SU-DHL-6 (cell line): ENCODE measurements around the gene CPAMD8.

Experiments used
- H2AFZ ChIP-seq: fragments of 200-600 bp; sonication (generic); 2 replicates; pipeline ENCODE4 v1.6.1; 2014; ENCODE audit warnings: low read depth, mild to moderate bottlenecking, moderate library complexity, mixed read lengths, antibody characterized with exemption, low read length; ENCODE audit not compliant: severe bottlenecking
- H3F3A ChIP-seq: fragments of 200-600 bp; shearing (Covaris generic); 2 replicates; pipeline ENCODE4 v1.6.0; 2016; ENCODE audit warnings: antibody characterized with exemption, mild to moderate bottlenecking; ENCODE audit not compliant: insufficient read depth
- H3K27ac ChIP-seq: fragments of 200-600 bp; sonication (generic); 2 replicates; pipeline ENCODE4 v1.5.1; 2016; ENCODE audit warnings: low read depth, mild to moderate bottlenecking, low read length, moderate library complexity, mixed read lengths
- H3K27me3 ChIP-seq: fragments of 200-600 bp; sonication (generic), shearing (Covaris generic); 2 replicates; pipeline ENCODE4 v1.6.0; 2014; ENCODE audit warnings: mild to moderate bottlenecking, low read length
- H3K36me3 ChIP-seq: fragments of 200-600 bp; sonication (generic); 2 replicates; pipeline ENCODE4 v1.6.1; 2014; ENCODE audit warnings: mild to moderate bottlenecking, low read length, mixed read lengths
- H3K4me2 ChIP-seq: fragments of 300-600, 200-600 bp; shearing (Covaris generic), sonication (generic); 2 replicates; pipeline ENCODE4 v1.6.0; 2014; ENCODE audit warnings: low read length, low read depth, mild to moderate bottlenecking; ENCODE audit not compliant: poor library complexity, severe bottlenecking
- H3K4me3 ChIP-seq: fragments of 200-600 bp; sonication (generic); 2 replicates; pipeline ENCODE4 v1.5.1; 2014; ENCODE audit warnings: antibody characterized with exemption, low read length, mild to moderate bottlenecking, mixed read lengths; ENCODE audit not compliant: insufficient read depth, poor library complexity, severe bottlenecking
- H3K79me2 ChIP-seq: fragments of 200-600 bp; sonication (generic); 2 replicates; pipeline ENCODE4 v1.6.1; 2014; ENCODE audit warnings: mild to moderate bottlenecking, low read length, moderate library complexity; ENCODE audit not compliant: insufficient read depth
- H3K9ac ChIP-seq: fragments of 200-600 bp; sonication (generic); 2 replicates; pipeline ENCODE4 v1.7.0; 2014; ENCODE audit warnings: mild to moderate bottlenecking, low read length
- H3K9me2 ChIP-seq: fragments of 200-600 bp; sonication (generic); replicated peaks from 2 replicates; pipeline ENCODE4 v1.6.1; 2014; ENCODE audit warnings: low read length; ENCODE audit not compliant: insufficient read depth
- H3K9me3 ChIP-seq: fragments of 200-600 bp; sonication (generic); 2 replicates; pipeline ENCODE4 v1.6.1; 2014; ENCODE audit warnings: low read length, mixed read lengths; ENCODE audit not compliant: insufficient read depth
- H4K20me1 ChIP-seq: fragments of 200-600 bp; sonication (generic); 2 replicates; pipeline ENCODE4 v1.6.1; 2014; ENCODE audit warnings: low read depth, mild to moderate bottlenecking, antibody characterized with exemption, low read length, moderate library complexity, mixed read lengths
- CTCF ChIP-seq: fragments of 200-600 bp; sonication (generic); IDR thresholded peaks from one replicate; pipeline ENCODE4 v1.5.1; 2017; ENCODE audit warnings: antibody characterized with exemption, mild to moderate bottlenecking, low read length, moderate library complexity; ENCODE audit not compliant: insufficient read depth, poor library complexity, severe bottlenecking
- EZH2phosphoT487 ChIP-seq: fragments of 200-600 bp; sonication (generic), shearing (Covaris generic); conservative IDR thresholded peaks from 2 replicates; pipeline ENCODE4 v1.6.1; 2018; ENCODE audit warnings: mild to moderate bottlenecking, antibody characterized with exemption, low read length, moderate library complexity, mixed read lengths

CPAMD8 gene

DNA sequence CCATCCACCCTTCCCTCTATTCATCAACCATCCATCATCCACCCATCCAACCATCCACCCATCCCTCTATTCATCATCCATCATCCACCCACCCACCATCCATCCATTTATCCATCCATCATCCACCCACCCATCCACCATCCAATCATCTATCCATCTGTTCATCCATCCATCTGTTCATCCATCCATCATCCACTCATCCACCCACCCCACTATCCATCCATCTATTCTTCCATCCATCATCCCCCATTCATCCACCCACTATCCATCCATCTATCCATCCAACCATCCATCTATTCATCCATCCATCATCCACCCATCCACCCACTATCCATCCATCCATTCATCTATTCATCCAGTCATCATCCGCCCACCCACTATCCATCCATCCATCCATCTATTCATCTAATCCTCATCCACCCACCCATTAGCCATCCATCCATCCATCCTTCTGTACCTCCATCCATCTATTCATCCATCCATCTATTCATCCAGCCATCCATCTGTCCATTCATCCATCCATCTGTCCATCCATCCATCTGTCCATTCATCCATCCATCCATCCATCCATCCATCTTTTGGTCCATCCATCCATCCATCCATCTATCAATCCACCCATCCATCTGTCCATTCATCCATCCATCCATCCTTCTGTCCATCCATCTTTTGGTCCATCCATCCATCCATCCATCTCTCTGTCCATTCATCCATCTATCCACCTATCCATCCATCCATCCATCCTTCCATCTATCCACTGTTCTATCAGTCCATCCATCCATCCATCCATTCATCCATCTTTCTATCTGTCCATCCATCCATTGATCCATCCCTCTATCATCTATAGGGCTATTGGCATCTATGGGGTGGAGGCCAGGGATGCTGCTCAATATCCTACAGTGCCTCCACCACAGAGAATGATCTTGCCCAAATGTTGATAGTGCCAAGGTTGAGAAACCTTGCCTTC, 47.5 kb downstream of the CPAMD8 start:
- no peak overlapping the region for H3K9ac ChIP-seq
- H3K4me3 ChIP-seq: no peak overlapping the region
- no peaks in the 10 kb centered on the region for H3K27me3 ChIP-seq
- no peak overlapping the region for H2AFZ ChIP-seq
- no peaks in the 10 kb centered on the region for H3K36me3 ChIP-seq
- no peaks in the 10 kb centered on the region for H3K9me3 ChIP-seq
- no peak overlapping the region for H3K4me2 ChIP-seq
- no peaks in the 10 kb centered on the region for H4K20me1 ChIP-seq
- no peak overlapping the region for H3K27ac ChIP-seq
- H3K79me2 ChIP-seq: no peaks in the 10 kb centered on the region
- no peaks in the 10 kb centered on the region for H3F3A ChIP-seq
- no peaks in the 10 kb centered on the region for H3K9me2 ChIP-seq
- no peak for TF ChIP-seq CTCF
- TF ChIP-seq EZH2phosphoT487: no peak

DNA sequence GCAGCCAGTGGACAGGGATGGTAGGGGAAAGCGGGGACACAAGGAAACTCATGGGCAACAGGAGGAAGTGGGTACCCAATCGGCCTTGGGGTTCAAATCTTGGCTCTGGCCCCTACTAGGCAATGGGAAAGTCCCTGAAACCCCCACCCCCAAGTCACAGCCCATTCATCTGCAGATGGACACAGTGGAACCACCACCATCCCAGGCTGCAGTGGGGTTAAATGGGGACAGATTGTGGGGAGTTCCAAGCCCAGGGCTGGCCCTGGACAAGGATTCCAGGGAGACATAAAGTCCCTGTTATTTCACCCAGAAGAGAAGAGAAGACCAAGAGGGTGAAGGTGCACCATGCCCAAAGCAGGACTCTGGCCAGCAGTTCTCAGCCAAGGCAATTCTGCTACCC, 48.5 kb downstream of the CPAMD8 start:
- H4K20me1 ChIP-seq: no peaks in the 10 kb centered on the region
- H3F3A ChIP-seq: no peaks in the 10 kb centered on the region
- H3K4me2 ChIP-seq: no peak overlapping the region
- no peaks in the 10 kb centered on the region for H3K27me3 ChIP-seq
- H2AFZ ChIP-seq: no peak overlapping the region
- H3K79me2 ChIP-seq: no peaks in the 10 kb centered on the region
- H3K9me3 ChIP-seq: no peaks in the 10 kb centered on the region
- H3K9ac ChIP-seq: no peak overlapping the region
- no peaks in the 10 kb centered on the region for H3K36me3 ChIP-seq
- no peaks in the 10 kb centered on the region for H3K9me2 ChIP-seq
- TF ChIP-seq CTCF (no peak), EZH2phosphoT487 (no peak)
- no peak overlapping the region for H3K4me3 ChIP-seq
- no peak overlapping the region for H3K27ac ChIP-seq

DNA sequence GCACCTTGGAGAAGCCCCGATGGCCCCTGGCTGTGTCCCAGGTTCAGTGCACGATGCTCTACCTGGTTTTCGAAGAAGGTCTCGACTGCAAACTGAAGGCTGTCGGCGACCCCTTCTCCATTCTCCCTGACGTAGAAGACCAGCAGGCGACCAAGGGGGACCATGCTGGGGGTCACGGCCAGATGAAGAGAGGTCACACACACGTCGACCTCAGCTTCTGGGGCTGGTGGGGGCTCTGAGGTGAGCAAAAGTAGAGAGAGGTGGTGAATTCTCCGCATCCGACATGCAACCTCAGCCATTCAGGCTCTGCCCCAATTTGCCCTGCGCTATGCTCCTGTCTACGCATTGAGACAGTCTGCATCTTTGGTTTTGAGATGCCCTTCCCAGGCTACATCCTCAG, 49.3 kb downstream of the CPAMD8 start:
- H3K4me2 ChIP-seq: no peak overlapping the region
- H3K27ac ChIP-seq: no peak overlapping the region
- no peak overlapping the region for H2AFZ ChIP-seq
- TF ChIP-seq CTCF: no peak
- TF ChIP-seq EZH2phosphoT487: no peak
- H3K79me2 ChIP-seq: no peaks in the 10 kb centered on the region
- H3K9ac ChIP-seq: no peak overlapping the region
- H4K20me1 ChIP-seq: no peaks in the 10 kb centered on the region
- no peaks in the 10 kb centered on the region for H3K27me3 ChIP-seq
- no peak overlapping the region for H3K4me3 ChIP-seq
- H3K9me2 ChIP-seq: no peaks in the 10 kb centered on the region
- H3F3A ChIP-seq: no peaks in the 10 kb centered on the region
- H3K9me3 ChIP-seq: no peaks in the 10 kb centered on the region
- H3K36me3 ChIP-seq: no peaks in the 10 kb centered on the region
